KMS-11 (cell line): ENCODE measurements around the gene LRFN2.

Experiments
- H2AFZ ChIP-seq: fragments of 200-600 bp; sonication (generic); 2 replicates; pipeline ENCODE4 v1.6.1; 2016; ENCODE audit warnings: antibody characterized with exemption, mixed run types, low read depth
- H3K27ac ChIP-seq: fragments of 200-600 bp; sonication (generic); 2 replicates; pipeline ENCODE4 v1.6.1; 2016; ENCODE audit warnings: mild to moderate bottlenecking, mixed run types
- H3K27me3 ChIP-seq: fragments of 200-600 bp; sonication (generic); 2 replicates; pipeline ENCODE4 v1.6.1; 2017; ENCODE audit warnings: mild to moderate bottlenecking, low read depth, mixed run types, moderate library complexity; ENCODE audit not compliant: insufficient read depth
- H3K36me3 ChIP-seq: fragments of 200-600 bp; sonication (generic); 2 replicates; pipeline ENCODE4 v1.6.1; 2017; ENCODE audit warnings: mild to moderate bottlenecking, mixed run types; ENCODE audit not compliant: insufficient read depth
- H3K4me1 ChIP-seq: fragments of 200-600 bp; sonication (generic); 2 replicates; pipeline ENCODE4 v1.6.1; 2016; ENCODE audit warnings: mild to moderate bottlenecking, low read depth, mixed run types; ENCODE audit not compliant: poor library complexity, severe bottlenecking
- H3K4me2 ChIP-seq: fragments of 200-600 bp; sonication (generic); 2 replicates; pipeline ENCODE4 v1.7.0; 2016; ENCODE audit warnings: mild to moderate bottlenecking, mixed run types
- H3K4me3 ChIP-seq: fragments of 200-600 bp; sonication (generic); IDR thresholded peaks from 2 replicates; pipeline ENCODE4 v1.6.1; 2017; ENCODE audit warnings: low read depth, low read length, mixed read lengths; ENCODE audit not compliant: insufficient read depth
- H3K79me2 ChIP-seq: fragments of 200-600 bp; sonication (generic); 2 replicates; pipeline ENCODE4 v1.6.1; 2016; ENCODE audit warnings: low read depth, mixed run types; ENCODE audit not compliant: insufficient read depth
- H3K9ac ChIP-seq: fragments of 200-600 bp; sonication (generic); 2 replicates; pipeline ENCODE4 v1.6.1; 2016; ENCODE audit warnings: mild to moderate bottlenecking, mixed run types
- H4K20me1 ChIP-seq: fragments of 200-600 bp; sonication (generic); 2 replicates; pipeline ENCODE4 v1.6.1; 2016; ENCODE audit warnings: mild to moderate bottlenecking, mixed run types; ENCODE audit not compliant: insufficient read depth
- TF ChIP-seq, protein P1 (sequence below): fragments of 200-600 bp; sonication (generic); conservative IDR thresholded peaks from 2 replicates; pipeline ENCODE4 v1.6.1; 2017; ENCODE audit warnings: low read depth, mild to moderate bottlenecking, antibody characterized with exemption, low read length, moderate library complexity, mixed read lengths

The LRFN2 gene

DNA sequence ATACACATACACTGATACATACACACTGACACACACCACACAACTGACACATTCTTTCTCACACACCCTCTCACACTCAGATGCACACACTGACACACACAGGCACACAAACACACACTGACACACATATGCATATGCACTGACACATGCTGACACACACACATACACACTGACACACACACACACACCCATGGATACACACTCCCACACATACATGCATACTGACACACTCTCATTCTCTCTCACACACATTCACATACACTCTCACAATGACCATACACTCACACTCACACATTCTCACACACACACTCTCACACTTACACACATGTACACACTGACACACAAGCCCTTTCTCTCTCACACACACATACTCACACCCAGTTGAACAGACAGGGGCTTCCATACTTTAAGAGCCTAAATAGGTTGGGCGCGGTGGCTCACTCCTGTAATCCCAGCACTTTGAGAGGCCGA is 236.4 kb downstream of the LRFN2 start:
- TF ChIP-seq, protein P1, sequence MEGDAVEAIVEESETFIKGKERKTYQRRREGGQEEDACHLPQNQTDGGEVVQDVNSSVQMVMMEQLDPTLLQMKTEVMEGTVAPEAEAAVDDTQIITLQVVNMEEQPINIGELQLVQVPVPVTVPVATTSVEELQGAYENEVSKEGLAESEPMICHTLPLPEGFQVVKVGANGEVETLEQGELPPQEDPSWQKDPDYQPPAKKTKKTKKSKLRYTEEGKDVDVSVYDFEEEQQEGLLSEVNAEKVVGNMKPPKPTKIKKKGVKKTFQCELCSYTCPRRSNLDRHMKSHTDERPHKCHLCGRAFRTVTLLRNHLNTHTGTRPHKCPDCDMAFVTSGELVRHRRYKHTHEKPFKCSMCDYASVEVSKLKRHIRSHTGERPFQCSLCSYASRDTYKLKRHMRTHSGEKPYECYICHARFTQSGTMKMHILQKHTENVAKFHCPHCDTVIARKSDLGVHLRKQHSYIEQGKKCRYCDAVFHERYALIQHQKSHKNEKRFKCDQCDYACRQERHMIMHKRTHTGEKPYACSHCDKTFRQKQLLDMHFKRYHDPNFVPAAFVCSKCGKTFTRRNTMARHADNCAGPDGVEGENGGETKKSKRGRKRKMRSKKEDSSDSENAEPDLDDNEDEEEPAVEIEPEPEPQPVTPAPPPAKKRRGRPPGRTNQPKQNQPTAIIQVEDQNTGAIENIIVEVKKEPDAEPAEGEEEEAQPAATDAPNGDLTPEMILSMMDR, result no peak
- H3K4me1 ChIP-seq, result no peaks in the 10 kb centered on the region
- no peak overlapping the region for H3K4me2 ChIP-seq
- H2AFZ ChIP-seq, result no peak overlapping the region
- no peaks in the 10 kb centered on the region for H4K20me1 ChIP-seq
- H3K9ac ChIP-seq, result no peak overlapping the region
- H3K27me3 ChIP-seq, result no peaks in the 10 kb centered on the region
- H3K79me2 ChIP-seq, result no peaks in the 10 kb centered on the region
- H3K27ac ChIP-seq, result no peak overlapping the region
- H3K36me3 ChIP-seq, result no peaks in the 10 kb centered on the region
- no peak overlapping the region for H3K4me3 ChIP-seq

DNA sequence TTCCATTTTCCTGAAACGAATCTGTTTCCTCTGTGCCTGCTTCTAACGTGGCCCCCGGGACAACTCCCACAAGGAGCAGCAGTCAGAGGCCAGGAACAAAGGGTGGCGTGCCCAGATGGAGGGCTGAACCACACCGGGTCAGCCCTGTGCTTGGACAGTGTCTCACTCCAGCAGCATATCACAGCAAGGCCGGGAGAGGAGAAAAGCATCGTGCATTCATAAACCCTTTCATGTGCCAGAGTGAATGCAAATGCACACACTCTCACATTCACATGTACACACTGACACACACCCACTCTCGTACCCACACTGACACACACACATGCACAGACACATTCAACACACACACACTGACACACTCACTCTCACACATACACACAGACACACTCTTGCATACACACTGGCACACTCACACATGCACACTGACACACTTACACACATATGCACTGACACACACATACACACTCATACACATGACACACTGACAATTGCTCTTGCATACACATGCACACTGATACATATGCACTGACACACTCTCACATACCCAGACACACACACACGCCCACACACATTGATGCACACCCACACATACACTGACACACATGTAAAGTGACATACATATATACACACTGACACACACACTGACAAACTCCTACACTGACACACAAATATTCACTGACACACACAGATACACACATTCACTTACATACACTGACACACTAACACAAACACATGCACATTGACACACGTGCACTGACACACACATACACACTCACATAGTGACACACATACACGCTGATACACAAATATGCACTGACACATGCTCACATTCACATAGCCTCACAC is 237.0 kb downstream of the LRFN2 start:
- Histone ChIP-seq H3K27ac (no peak overlapping the region), H3K36me3 (no peaks in the 10 kb centered on the region), H3K4me3 (no peak overlapping the region), H3K4me2 (no peak overlapping the region), H4K20me1 (no peaks in the 10 kb centered on the region), H3K27me3 (no peaks in the 10 kb centered on the region), H2AFZ (no peak overlapping the region), H3K4me1 (no peaks in the 10 kb centered on the region), H3K79me2 (no peaks in the 10 kb centered on the region), H3K9ac (no peak overlapping the region)
- TF ChIP-seq, protein P1, result no peak

DNA sequence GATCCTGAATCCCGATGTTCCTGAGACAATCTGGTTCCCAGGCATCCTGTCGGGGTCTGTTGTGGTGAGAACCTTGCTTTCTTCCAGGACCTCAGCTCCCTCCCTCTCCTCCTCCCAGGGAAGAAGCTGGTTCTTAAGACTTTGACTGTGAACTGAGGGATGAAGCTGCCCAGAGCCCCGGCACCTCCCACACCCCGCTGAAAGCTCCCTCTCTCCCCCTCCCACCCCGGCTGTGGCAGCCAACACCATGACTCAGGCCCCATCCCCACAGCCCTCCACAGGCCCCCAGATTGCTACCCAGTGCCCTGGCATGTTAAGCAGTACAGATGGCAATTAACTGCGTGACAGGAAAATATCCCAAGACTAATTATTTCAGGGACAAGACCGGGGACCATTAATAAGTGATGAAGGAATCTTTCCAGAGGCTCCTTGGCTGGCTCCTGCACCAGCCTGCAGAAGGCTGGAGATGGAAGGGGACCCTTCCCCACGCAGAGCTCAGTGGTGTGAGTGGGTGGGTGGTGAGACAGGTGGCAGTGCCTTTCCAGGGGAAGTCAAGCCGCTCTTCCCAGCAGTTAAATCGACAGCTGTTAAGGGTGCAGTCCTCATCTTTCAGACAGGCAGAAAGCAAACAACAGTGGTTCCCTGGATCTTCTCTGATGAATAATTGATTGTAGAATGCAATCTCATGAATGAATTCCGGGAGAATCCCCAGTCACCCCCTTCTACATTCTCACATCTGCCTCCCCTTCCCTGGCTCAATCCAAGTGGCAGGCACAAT is 237.9 kb downstream of the LRFN2 start:
- Histone ChIP-seq H3K36me3 (no peaks in the 10 kb centered on the region), H3K4me3 (no peak overlapping the region), H3K9ac (no peak overlapping the region), H2AFZ (no peak overlapping the region), H3K27ac (no peak overlapping the region), H3K4me2 (no peak overlapping the region), H3K4me1 (no peaks in the 10 kb centered on the region), H4K20me1 (no peaks in the 10 kb centered on the region), H3K79me2 (no peaks in the 10 kb centered on the region), H3K27me3 (no peaks in the 10 kb centered on the region)
- TF ChIP-seq, protein P1, result no peak

DNA sequence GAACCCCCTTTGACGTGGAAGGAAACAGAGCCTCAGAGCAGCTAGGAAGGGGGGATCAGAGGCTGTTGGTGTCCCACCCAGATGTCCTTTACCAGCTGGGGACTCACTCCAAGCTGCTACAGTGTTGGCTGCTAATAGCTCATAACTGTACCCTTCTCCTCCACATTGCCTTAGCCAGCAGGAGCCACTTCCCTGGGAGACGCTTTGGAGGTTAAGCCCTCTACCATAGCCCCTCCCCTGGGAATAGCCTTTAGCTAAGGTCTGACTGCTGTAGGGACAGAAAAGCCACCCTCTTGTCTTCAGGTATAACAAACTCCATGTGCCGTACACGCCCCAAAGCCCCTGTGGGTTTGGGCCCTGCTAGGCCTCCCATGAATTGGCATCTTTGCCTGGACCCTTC is 238.6 kb downstream of the LRFN2 start:
- Histone ChIP-seq H3K4me1 (no peaks in the 10 kb centered on the region), H3K79me2 (no peaks in the 10 kb centered on the region), H2AFZ (no peak overlapping the region), H3K4me3 (no peak overlapping the region), H4K20me1 (no peaks in the 10 kb centered on the region), H3K4me2 (no peak overlapping the region), H3K27ac (no peak overlapping the region), H3K27me3 (no peaks in the 10 kb centered on the region), H3K36me3 (no peaks in the 10 kb centered on the region), H3K9ac (no peak overlapping the region)
- TF ChIP-seq, protein P1, result no peak
